NT2/D1 (cell line): ENCODE data around the gene ZDHHC19.

Source experiments
- SUZ12 ChIP-seq: IDR thresholded peaks from 2 replicates; pipeline ENCODE4 v1.6.1; 2011; ENCODE audit not compliant: insufficient read length, insufficient read depth; ENCODE audit errors: extremely low read depth
- YY1 ChIP-seq: IDR thresholded peaks from 2 replicates; pipeline ENCODE4 v1.6.1; 2011; ENCODE audit not compliant: insufficient read length, insufficient read depth
- ZNF274 ChIP-seq: IDR thresholded peaks from 2 replicates; pipeline ENCODE4 v1.6.1; 2011; ENCODE audit warnings: mild to moderate bottlenecking, low read depth, low read length

DNA sequence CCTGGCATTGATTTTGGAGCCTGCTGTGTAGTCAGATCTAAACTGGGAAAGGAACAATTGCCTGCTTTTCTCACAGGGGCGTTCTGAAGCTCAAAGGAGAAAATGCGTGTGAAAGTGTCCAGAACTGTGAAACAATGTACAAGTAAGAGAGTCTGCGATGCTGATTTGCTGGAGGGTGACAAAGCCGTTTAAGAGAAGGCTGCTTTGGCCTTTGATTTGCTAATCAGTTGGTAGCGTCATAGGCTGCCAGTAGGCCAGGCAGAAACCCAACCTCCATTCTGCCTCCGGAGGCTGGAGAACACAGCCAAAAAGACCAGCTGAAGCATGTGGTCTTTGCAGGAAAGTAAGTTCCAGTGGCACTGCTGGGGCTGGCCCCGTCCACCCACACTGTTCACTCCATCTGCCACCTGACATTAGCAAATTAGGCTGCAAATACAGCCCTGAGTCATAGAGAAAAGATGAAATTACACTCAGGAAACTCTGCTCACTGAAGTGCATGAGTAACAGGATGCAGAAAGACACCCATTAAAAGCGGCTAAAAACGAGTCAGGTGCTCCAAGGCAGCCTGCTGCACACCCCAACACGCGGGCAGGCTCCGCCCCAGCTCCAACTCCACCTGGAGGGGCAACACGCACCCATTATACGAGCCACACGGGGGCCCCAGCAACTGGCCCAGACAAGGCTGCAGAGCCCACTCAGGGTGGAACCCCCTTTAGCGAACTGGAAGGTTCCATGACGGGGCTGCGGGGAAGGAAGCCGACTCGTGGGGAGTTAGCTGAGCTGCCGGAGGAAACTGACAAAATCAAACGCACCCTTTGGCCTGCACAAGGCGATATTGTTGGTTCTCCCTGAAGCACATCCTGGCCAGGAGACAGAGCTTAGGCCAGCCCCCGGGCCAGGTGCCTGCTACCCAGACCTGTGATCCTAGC lies 31.6 kb downstream of the ZDHHC19 start:
- TF ChIP-seq YY1: no peak
- TF ChIP-seq SUZ12: no peak
- no peak for TF ChIP-seq ZNF274
